Stimulated activated CD8-positive, alpha-beta memory T cell treated with anti-CD3 and anti-CD28 coated beads, Interleukin-15, amount 100 ng/mL, for 1 hour (primary cell): Measurements from ENCODE around the gene RASEF.

Experiments used
- DNase-seq: peaks from one replicate; pipeline ENCODE4 v3.0.0-alpha.2; 2020; ENCODE audit warnings: low read depth

RASEF gene

DNA sequence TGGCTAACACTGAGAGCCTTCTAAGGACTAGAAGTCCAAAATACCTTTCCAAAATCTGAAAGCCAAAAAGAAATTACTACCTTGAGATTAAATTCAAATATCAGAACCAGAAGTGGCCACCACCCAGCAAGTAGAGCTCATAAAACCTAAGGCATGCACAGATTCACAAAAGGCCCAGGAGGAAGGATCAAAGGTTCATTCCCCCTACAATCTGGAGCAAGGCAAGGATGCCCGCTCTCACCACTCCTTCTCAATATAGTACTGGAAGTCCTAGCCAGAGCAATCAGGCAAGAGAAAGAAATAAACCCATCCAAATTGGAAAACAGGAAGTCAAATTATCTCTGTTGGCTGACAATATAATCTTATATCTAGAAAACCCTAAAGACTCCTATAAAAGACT is 6.0 kb downstream of the RASEF start:
- DNase-seq, result no peak

DNA sequence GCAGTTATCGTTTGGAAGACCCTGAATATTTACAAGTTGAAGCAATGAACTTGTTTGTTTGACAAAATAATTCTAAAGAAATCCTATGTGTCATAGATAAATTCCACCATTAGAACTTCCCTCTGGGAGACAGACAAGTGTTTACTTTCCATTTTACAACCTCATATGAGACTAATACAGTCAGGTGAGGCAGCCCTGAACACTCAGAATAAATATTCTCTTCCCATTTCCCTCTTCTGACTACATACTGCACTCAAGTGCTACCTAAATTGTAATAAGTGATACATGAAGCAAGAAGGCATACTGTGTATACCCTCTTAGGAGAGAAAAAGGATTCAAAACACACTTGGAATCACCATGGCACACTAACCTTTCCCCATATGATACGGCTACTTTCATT is 6.8 kb downstream of the RASEF start:
- no peak for DNase-seq

DNA sequence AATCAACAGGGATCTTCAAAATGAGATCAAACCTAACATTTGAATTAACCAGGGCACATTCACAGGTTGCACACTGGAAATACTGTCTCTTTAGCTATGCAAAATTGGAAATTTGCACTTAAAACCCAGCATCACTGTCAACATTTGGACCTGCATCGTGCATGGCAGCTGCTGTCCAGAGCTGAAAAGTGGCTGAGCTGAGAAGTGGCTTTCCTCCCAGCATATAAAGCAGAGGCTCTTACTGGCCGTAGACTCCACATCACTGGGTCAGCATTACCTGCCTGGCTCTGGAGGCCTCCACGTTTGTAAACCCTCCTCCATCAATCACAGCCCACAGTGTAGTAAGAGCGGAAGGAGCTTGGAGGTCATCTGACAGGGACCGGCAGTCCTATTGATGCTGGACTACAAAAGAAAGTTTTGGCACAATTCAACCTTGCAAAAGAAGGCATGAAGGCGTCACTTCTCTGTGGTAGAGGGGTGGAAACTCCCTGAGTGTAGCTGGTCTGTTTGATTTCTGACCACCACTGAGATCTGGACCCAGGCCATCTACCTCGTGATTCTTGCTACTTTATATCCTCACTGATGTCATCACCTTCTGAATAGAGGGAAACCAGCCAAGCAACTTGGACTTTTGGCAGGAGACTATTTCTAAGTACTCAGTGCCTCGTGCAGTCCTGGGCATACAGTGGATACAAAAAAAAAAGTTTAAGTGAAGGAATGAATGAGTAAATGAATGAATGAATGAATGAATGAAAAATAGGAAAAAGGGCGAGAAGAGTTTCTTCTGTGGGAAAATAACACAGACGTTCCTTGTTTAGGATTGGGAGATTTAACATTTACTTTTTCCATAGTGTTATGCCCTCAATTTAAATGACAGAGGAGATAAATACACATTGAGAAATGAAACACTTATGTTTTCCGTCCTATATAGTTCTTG is 14.8 kb downstream of the RASEF start:
- DNase-seq, result no peak

DNA sequence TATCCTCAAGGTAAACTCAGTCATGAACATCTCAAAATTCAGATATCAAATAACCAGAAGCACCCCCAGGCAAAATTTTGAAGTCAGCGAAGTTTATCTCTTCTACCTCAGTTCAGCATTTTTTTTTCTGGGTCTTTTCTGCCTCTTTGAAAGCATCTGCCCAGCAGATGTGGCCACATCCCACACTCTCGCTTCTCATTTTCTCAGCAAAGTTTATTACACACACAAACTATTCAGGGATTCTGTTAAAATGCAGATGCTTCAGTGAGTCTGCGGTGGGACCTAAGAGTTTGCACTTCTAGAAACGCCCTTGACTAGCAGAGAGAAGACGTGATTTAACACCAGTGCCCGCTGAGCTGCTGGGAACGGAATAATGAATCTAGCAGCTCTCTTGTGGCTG is 19.3 kb downstream of the RASEF start:
- DNase-seq, result no peak

DNA sequence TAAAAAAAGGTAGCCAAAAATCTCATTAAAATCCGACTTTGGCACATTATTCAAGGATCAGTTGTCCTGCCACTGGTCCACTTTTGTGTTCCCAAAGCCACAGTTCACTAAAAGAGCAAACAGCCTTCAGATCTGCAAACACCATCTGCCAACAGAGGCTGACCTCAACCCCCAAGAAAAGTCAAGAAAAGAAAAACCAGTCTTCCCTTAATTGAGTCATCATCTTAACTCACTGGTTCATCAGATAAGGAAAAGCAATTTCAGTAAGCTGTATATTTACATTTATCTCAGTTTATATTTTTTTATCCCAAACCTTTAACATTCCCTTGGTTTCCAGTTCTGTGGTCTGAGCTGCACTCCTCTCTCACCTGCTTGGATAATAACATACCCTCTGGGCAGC is 21.2 kb downstream of the RASEF start:
- DNase-seq, result no peak

DNA sequence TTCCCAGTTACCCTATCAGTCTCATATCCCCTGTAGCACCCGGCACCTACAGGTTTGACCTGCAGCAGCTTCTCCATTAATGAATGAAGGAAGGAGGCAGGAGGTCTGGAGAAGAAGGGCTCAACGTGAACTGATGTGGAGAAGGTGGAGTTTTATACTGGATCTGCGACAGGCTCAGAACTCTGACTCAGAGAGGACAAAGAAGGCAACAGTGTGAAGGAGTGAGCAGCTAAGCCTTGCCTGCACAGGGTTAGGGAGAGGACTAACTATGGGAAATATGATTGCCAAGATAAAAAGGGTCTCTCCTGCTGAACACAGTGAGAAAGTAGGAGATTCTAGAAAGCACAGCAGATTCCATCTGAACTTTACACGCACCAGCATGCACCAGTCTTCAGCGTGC is 23.6 kb downstream of the RASEF start:
- no peak for DNase-seq

DNA sequence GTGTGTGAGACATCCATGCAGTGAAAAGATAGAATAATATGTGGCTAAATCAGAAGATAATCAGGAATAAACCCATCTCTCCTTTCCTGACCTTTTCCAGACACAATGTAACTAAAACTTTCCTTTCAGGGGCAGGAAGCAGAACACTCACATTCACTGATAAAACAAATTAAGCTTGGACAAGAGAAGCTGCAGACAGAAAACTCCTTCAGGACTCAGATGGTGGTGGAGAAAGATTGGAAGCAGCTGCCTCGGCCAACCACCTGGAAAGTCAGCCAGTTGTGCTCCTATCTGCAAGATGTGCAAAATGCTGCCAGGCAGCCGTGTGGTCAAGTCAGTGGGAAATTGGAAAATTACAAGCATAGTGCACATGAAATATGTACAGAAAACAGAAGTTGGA is 26.9 kb downstream of the RASEF start:
- no peak for DNase-seq

DNA sequence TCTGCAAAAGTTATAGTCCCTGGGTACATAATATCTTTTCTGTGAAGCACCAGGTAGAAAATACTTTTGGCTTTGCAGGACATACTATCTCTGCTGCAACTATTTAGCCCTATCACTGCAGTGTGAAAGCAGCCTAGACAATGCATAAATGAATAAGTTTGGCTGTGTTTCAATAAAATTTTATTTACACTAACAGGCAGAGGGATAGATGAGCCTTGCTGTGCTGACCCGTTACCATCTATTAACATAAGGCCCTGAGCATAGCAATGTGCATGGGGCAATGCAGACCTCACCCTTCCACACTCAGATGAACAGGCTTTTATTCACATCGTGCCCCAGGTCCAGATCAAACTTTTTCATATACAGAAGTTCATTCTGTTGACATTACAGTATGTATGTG is 27.8 kb downstream of the RASEF start:
- no peak for DNase-seq

DNA sequence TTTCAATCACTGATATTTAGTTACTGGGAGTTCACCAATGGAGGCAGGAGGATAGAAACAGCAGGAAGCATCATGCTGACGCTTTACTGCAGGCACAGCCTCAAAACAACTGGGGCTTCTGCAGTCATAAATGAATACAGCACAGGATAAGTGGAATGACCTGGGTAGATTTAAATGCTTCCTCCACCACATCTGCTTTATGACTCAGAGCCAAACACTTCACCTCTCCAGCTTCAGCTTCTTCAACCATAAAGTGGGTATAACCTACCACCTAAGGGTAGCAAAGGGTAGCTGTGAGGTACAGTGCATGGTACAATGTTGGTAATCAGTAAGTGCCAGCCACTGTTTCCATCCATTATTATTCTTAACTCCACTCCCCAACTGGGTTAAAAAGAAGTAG is 28.4 kb downstream of the RASEF start:
- no peak for DNase-seq

DNA sequence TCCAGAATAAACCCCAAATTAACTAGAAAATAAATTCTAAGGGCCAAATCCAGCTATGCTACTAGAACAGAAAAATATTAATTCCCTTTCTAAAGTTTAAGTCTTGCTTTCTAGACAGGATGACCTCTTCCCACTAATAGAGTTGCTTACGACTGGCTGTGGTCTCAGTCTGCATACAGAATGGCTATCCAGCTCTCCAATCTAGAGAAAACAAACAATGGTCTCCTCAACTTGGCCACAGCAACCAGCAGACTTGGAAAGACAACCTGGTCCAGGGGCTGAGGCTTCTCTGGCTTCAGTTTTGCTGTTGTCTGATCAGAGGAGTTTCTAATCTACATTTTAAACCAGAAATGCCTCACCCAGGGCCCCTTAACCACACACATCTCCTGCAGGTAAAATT is 28.9 kb downstream of the RASEF start:
- no peak for DNase-seq

DNA sequence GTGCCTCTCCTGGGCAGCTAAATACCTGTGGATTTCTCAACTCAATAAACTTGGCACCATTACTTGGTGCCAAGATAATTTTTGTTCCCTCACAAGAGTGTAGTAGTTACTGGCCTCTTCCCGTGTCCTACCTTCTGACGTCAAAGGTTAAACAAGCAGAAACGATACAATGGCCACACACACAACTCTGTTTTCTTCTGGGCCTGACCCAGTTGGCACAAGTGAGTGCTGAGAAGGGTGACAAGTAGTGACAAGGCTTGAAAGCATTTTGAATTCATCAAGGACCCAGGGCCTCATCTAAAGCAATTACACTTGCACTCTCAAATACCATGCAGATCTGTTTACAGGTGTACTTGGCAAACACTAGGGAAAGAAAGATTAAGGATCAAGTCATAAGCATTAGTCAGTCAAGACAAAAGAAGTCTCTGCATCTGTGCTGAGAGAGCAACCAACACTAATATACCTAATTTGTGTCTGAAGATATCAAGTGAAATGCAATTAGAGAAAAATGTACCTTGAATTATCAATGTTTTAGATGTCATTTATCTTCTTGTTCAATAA is 30.8 kb downstream of the RASEF start:
- DNase-seq, result no peak

DNA sequence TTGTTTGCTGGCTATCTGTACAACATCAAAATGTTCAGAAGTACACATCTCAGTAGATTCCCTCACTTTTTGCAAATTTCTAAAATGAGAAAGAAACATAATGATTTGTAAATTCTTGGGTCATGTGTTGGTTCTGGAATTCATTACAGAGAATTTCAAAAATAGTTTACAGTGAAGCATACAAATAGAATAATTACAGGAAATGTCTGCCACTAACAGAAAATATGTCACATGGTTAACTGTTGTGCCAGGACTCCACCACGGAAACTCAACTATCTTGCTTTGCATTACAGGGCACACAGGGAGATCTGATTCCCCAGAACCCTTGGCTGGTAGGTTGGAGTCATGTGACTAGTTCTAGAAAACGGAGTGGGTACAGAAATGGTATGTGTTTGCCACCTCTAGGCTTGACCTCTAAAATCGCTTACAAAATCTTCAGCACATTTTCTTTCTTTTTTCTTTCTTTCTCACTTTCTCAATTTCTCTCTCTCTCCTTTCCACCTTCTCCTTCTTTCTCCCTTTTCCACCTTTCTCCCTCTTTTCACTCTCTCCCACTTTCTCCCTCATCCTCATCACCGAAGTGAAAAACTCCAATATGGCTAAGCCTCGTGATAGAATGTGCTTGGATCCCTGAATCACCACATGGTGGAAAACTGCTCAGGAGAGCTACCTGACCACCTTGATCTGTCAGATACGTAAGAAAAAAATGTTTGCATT is 32.4 kb downstream of the RASEF start:
- DNase-seq, result no peak

DNA sequence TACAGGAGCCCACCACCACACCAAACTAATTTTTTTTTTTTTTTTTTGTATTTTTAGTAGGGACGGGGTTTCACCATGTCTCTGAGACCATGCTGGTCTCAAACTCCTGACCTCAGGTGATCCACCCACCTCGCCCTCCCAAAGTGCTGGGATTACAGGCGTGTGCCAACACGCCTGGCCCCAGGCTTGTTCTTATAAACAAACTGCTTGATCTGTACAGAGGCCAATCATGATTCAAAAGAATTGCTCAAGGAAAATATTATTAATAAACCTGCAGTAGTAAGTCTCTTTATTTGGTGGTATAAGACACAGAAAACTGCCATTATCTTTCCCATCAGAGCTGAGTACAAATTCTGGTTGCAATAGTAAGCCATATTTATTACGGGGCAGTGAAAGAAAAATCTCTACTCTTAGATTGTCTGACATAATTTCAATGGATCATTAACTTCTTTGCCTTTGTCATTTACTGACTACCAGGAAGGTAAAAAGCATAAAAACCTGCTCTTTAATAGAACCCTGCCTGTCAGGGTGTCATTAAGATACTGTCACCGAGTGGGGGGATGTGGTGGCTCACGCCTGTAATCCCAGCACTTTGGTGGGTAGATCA is 33.3 kb downstream of the RASEF start:
- no peak for DNase-seq

DNA sequence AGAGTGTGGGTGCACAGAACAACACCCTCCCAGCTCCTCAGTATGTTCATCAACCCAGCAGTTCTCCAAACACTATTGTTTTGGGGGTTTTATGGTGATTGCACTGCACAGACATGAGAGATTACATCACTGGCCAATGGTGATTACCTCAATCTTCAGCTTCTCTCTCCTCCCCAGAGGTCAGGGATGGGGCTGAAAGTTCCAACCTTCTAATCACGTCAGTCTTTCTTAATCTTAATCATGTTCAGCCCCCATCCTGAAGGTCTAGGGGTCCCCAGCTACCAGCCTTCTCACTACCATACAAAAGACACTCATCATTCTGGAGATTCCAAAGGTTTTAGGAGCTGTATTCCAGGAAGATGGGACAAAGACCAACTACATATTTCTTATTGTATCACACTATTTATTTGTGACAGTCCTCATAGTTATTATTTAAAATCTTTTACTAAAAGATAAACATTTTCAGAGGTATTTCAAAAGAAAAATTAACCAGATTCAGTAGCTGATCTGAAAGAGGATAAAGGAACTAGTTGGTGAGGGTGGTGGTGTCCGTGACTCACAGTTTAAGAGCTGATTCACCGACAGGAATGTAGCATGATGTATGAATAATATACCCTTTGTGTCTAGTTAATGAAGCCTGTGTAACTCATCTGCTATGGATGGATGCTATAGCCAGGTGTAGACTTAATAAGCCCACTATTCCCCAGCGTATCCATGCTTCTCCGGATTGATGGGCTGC is 35.6 kb downstream of the RASEF start:
- DNase-seq, result no peak

DNA sequence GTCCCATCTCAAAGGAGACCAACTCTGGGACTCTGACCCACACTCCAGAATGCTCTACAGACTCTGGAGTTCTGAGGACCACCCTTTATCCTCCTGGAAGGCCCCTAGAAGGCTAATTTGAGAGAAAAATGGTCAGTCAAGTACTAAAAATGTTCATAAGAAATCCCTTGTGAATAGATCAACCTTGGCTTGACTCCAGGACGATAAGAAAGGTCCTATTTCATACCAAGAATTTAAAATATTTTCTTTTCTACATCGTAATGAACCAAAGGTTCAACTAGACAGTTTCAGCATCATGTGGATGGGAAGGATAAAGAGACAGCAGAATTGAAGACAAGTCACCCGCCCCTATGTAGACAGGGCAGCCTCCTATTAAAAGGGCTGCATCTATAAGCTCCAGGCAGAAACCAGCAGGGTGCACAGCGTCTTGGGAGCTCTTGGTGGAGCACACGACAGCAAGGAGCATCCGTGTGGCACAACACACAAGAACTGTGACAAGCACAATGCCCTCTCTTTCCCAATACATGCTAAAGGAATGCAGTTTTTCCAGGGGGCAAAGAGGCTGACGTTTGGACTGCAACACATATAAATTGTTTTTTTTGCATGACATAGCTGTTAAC is 38.3 kb downstream of the RASEF start:
- no peak for DNase-seq

DNA sequence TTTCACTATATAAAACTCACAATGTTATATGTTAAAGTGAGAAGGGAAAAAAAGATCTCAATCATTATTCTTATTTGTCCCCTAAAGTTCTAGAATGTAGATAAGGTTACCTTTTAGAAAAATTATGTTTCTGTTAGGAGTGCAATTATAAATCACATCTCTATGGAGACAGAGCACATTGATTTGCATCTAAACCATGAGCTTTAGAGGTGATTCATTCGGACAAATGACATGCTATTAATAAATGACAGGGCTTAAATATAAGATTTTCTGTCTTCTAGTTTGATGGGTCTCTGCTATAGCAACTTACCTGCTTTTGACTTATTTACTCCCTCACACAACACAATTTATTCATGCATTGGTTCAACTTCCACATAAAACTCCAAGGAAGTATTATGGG is 39.8 kb downstream of the RASEF start:
- DNase-seq, result no peak

DNA sequence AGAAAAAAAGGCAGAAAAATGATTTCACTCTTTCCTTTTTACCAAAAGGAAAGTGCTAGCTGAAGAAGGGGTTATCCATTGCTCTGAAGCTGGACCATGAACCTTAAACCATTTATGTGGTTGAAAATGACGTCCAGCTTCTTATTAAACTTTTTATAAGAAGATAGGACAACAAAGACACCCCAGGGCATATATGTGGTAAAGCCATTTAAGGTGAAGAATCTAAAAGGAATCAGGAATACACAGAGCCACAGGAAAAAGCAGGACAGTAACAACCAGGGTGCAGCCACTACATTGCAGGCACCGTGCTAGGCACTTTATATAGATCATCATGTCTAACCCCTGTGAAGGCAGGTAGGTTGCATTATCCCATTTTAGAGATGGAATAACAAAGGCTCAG is 42.1 kb downstream of the RASEF start:
- no peak for DNase-seq

DNA sequence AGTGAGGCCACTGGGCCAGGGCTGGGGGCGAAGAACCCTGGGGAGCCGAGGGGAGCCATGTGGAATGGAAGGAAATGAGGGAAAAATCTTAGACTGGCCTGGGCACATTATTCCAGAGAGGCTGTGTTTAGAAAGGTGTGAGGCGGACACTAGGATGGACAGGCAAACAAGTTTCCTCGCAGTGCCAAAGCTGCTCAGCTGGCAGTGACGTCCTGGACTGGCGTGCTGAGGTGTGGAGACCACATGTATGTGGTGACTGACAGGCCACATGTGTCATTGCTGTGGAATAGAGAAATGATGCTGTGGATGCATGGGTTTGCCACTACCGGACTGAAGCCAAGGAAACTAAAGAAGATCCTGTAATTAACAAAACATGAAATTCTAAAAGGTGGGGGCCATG is 42.6 kb downstream of the RASEF start:
- DNase-seq, result no peak

DNA sequence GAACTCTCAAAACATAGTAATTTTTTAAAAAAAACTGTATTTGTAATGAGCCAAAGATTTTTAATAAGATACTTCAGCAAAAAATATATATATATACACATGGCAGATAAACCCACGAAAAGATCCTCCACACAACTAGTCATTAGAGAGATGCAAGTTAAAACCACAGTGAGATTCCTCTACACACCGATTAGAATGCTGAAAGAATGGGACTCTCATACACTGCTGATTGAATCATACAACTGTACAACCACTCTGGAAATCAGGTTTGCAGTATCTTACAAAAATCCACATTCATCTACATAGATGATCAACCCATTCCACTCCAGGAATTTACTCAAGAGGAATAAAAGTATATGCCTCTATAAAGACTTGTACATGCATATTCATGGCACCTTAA is 43.7 kb downstream of the RASEF start:
- no peak for DNase-seq

DNA sequence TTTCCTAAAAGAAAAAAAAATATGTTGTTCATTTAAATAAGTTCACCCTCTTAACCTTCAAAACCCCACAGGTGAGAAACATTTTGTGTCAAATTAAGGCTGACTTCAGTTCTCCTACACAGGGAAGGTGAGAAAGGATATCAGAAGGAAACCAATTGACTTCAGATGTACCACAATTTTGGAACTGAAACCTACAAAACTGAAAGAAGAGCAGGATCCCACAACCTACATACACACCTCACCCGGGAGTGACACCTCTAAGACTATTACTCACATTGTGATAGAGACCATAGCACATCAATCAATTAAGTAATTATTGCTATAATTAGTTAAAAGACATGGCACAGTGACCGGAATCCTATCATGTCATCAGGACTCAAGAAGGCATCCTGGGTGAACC is 47.0 kb downstream of the RASEF start:
- DNase-seq, result no peak

DNA sequence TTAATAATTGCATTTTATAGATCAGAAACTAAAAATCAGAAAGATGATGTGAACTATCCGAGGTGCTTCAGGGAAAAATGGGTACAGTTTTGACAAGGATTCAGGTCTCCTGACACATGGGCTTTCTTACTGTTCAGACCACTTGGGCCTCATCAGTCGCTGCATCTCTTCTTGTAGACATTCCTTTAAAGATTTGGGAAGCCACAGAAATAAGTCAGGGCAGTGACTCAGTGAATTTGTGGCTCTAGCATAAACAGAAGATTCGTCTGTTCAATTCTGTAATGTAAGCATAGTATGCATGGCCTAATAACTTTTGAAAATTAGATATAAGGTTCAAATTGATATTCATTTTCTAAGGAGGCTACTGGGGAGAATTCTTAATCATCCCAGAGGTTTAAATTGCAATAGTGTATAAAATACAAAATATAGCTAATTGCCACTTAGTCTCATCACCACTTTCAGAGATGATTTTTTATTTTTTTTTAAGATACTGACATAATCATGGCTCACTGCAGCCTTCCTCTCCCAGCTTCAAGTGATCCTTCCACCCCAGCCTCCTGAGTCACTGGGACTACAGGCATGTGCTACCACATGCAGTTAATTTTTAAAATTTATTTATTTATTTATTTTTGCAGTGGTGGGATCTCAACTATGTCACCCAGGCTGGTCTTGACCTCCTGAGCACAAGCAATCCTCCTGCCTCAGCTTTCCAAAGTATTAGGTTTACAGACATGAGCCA is 48.9 kb downstream of the RASEF start:
- no peak for DNase-seq
